Chondrocyte (in vitro differentiated cells): ENCODE measurements around the gene CNNM3. TPM values are rescaled to one million over a fixed set of nuclear protein-coding genes. Genes with fewer than 3 reads are reported as not detected.

Experiments used
- DNase-seq: peaks from one replicate; pipeline ENCODE4 v3.0.0; 2021; ENCODE audit warnings: mixed read lengths, low spot score
- H3K27ac Mint-ChIP-seq: one replicate; pipeline ENCODE4 v1.8.0; 2021; ENCODE audit warnings: mild to moderate bottlenecking, moderate library complexity, mixed read lengths; ENCODE audit not compliant: unreplicated experiment
- H3K27me3 Mint-ChIP-seq: 2 replicates; pipeline ENCODE4 v1.8.0; 2021; ENCODE audit warnings: low read depth, mixed read lengths
- H3K36me3 Mint-ChIP-seq: 2 replicates; pipeline ENCODE4 v1.8.0; 2021; ENCODE audit warnings: low read depth, mixed read lengths
- H3K4me1 Mint-ChIP-seq: 2 replicates; pipeline ENCODE4 v1.8.0; 2021; ENCODE audit warnings: low read depth, mild to moderate bottlenecking, mixed read lengths
- H3K4me3 Mint-ChIP-seq: one replicate; pipeline ENCODE4 v1.8.0; 2021; ENCODE audit warnings: mild to moderate bottlenecking, moderate library complexity, mixed read lengths; ENCODE audit not compliant: unreplicated experiment
- H3K9me3 Mint-ChIP-seq: 2 replicates; pipeline ENCODE4 v1.8.0; 2021; ENCODE audit warnings: low read depth, mixed read lengths
- CTCF ChIP-seq: fragments of 200-600 bp; sonication (generic); IDR thresholded peaks from 2 replicates; pipeline ENCODE4 v1.5.0; 2021; ENCODE audit warnings: antibody characterized with exemption, mild to moderate bottlenecking, moderate library complexity
- total RNA-seq: library from RNA; stranded (reverse); gene quantifications from 3 replicates; pipeline ENCODE4 v1.2.1, GENCODE V29; 2021

The CNNM3 gene
- total RNA-seq, 1 donor from 2014 or later = 10.4 TPM

- DNase-seq = no peak
- Mint-ChIP-seq H3K27ac (no peak overlapping the region), H3K36me3 (peaks cover 19% of the 10 kb centered on the region), H3K27me3 (no peaks in the 10 kb centered on the region), H3K4me3 (no peak overlapping the region), H3K9me3 (no peaks in the 10 kb centered on the region), H3K4me1 (peaks cover 18% of the 10 kb centered on the region)
- no peak for TF ChIP-seq CTCF
Measured at GRCh38 chr2:96865654-96866053, 49.6 kb downstream of the CNNM3 start.

GRCh38 chr2:96866149-96866548 lies 50.1 kb downstream of the CNNM3 start:
- Mint-ChIP-seq H3K27me3 (no peaks in the 10 kb centered on the region), H3K4me3 (no peak overlapping the region), H3K36me3 (peaks cover 19% of the 10 kb centered on the region), H3K9me3 (no peaks in the 10 kb centered on the region), H3K27ac (no peak overlapping the region), H3K4me1 (peaks cover 18% of the 10 kb centered on the region)
- no peak for DNase-seq
- no peak for TF ChIP-seq CTCF

- Mint-ChIP-seq H3K4me3 (peak overlapping the region; percentile 48), H3K4me1 (peaks cover 18% of the 10 kb centered on the region), H3K27ac (peak overlapping the region; percentile 36), H3K9me3 (no peaks in the 10 kb centered on the region), H3K27me3 (no peaks in the 10 kb centered on the region), H3K36me3 (peaks cover 17% of the 10 kb centered on the region)
- no peak for DNase-seq
- no peak for TF ChIP-seq CTCF
Measured at GRCh38 chr2:96866586-96866985, 50.5 kb downstream of the CNNM3 start.

GRCh38 chr2:96866986-96867755 lies 51.1 kb downstream of the CNNM3 start:
- Mint-ChIP-seq H3K36me3 (peaks cover 14% of the 10 kb centered on the region), H3K9me3 (no peaks in the 10 kb centered on the region), H3K4me1 (peaks cover 18% of the 10 kb centered on the region), H3K27ac (peak overlapping the region; percentile 83), H3K4me3 (peak overlapping the region; percentile 86), H3K27me3 (no peaks in the 10 kb centered on the region)
- DNase-seq = no peak
- no peak for TF ChIP-seq CTCF

GRCh38 chr2:96867756-96868554 lies 51.9 kb downstream of the CNNM3 start:
- H3K9me3 Mint-ChIP-seq = no peaks in the 10 kb centered on the region
- TF ChIP-seq CTCF = no peak
- no peaks in the 10 kb centered on the region for H3K27me3 Mint-ChIP-seq
- peaks cover 13% of the 10 kb centered on the region for H3K36me3 Mint-ChIP-seq
- DNase-seq = no peak
- H3K4me3 Mint-ChIP-seq = peak overlapping the region; percentile 86
- H3K4me1 Mint-ChIP-seq = peaks cover 22% of the 10 kb centered on the region
- H3K27ac Mint-ChIP-seq = peak overlapping the region; percentile 83
